ENCODE measurements around the gene ZNF644. TPM values are rescaled to one million over a fixed set of nuclear protein-coding genes. Genes with fewer than 3 reads are reported as not detected.
"Not testable (repeated sequence)": the region's sequence is repeated elsewhere in the genome, so short reads cannot be mapped to it uniquely, and the experiment has no call there.

Gene ZNF644
- 28.0 TPM for total RNA-seq
- long read RNA-seq, full-length matches to known transcripts, result 9 of 29 reads
- long read RNA-seq, partial matches to known transcripts, result 18 of 29 reads
- long read RNA-seq, other reads (novel, unspliced or antisense), result 2 of 29 reads

- DNase-seq (peak; percentile 94), ATAC-seq (ENCODE audit: poor library complexity) (peak; percentile 97)
- intact Hi-C loops (cut with DNase I), result no loop called here
Observed at GRCh38 chr1:91021686-91022517, at the start of gene ZNF644. Gene ZNF644, minus strand, starts transcription at chr1:91022035. Its CDS starts 39,682 bp downstream, at chr1:90982353.

- no peak for DNase-seq
- intact Hi-C loops (cut with DNase I), result no loop called here
- ATAC-seq (ENCODE audit: poor library complexity), result no peak
Observed at GRCh38 chr1:91070298-91070697, 48.5 kb upstream of the ZNF644 start.

GRCh38 chr1:91066538-91066937, 44.7 kb upstream of the ZNF644 start:
- intact Hi-C loops (cut with DNase I), result no loop called here
- no peak for DNase-seq
- no peak for ATAC-seq (ENCODE audit: poor library complexity)

GRCh38 chr1:91065337-91065736, 43.5 kb upstream of the ZNF644 start:
- DNase-seq, result no peak
- ATAC-seq (ENCODE audit: poor library complexity), result no peak
- intact Hi-C loops (cut with DNase I), result no loop called here

- intact Hi-C loops (cut with DNase I); ATAC-seq (ENCODE audit: poor library complexity); DNase-seq: not testable (repeated sequence)
Observed at GRCh38 chr1:91063403-91063802, 41.6 kb upstream of the ZNF644 start.

GRCh38 chr1:91059157-91059556, 37.3 kb upstream of the ZNF644 start:
- no peak for ATAC-seq (ENCODE audit: poor library complexity)
- intact Hi-C loops (cut with DNase I), result no loop called here

GRCh38 chr1:91057784-91058183, 35.9 kb upstream of the ZNF644 start:
- intact Hi-C loops (cut with DNase I), result no loop called here
- DNase-seq (no peak), ATAC-seq (ENCODE audit: poor library complexity) (no peak)

More at GRCh38 chr1:91059157-91059556, 37.3 kb upstream of the ZNF644 start:
- no peak for DNase-seq

GRCh38 chr1:91054780-91055481, 33.1 kb upstream of the ZNF644 start:
- intact Hi-C loops (cut with DNase I), result no loop called here
- ATAC-seq (ENCODE audit: poor library complexity), result no peak

GRCh38 chr1:91053630-91054029, 31.8 kb upstream of the ZNF644 start:
- intact Hi-C loops (cut with DNase I), result no loop called here
- ATAC-seq (ENCODE audit: poor library complexity), result no peak
- DNase-seq, result no peak

More at GRCh38 chr1:91054780-91055481, 33.1 kb upstream of the ZNF644 start:
- no peak for DNase-seq

- intact Hi-C loops (cut with DNase I); ATAC-seq (ENCODE audit: poor library complexity); DNase-seq: not testable (repeated sequence)
Observed at GRCh38 chr1:91049551-91049950, 27.7 kb upstream of the ZNF644 start.

GRCh38 chr1:91046766-91047165, 24.9 kb upstream of the ZNF644 start:
- ATAC-seq (ENCODE audit: poor library complexity) (no peak), DNase-seq (no peak)
- intact Hi-C loops (cut with DNase I), result no loop called here

GRCh38 chr1:91045284-91045683, 23.4 kb upstream of the ZNF644 start:
- no peak for ATAC-seq (ENCODE audit: poor library complexity)
- no peak for DNase-seq
- intact Hi-C loops (cut with DNase I), result no loop called here

GRCh38 chr1:91044776-91045175, 22.9 kb upstream of the ZNF644 start:
- intact Hi-C loops (cut with DNase I); ATAC-seq (ENCODE audit: poor library complexity); DNase-seq: not testable (repeated sequence)

- intact Hi-C loops (cut with DNase I); ATAC-seq (ENCODE audit: poor library complexity); DNase-seq: not testable (repeated sequence)
Observed at GRCh38 chr1:91042372-91042771, 20.5 kb upstream of the ZNF644 start.

- intact Hi-C loops (cut with DNase I), result no loop called here
- DNase-seq, result no peak
- no peak for ATAC-seq (ENCODE audit: poor library complexity)
Observed at GRCh38 chr1:91038582-91038981, 16.7 kb upstream of the ZNF644 start.

GRCh38 chr1:91036894-91037829, 15.3 kb upstream of the ZNF644 start:
- no peak for ATAC-seq (ENCODE audit: poor library complexity)
- intact Hi-C loops (cut with DNase I), result no loop called here
- DNase-seq, result no peak

GRCh38 chr1:91032349-91032748, 10.5 kb upstream of the ZNF644 start:
- ATAC-seq (ENCODE audit: poor library complexity), result no peak
- intact Hi-C loops (cut with DNase I), result no loop called here
- no peak for DNase-seq

GRCh38 chr1:91031081-91031480, 9.2 kb upstream of the ZNF644 start:
- no peak for DNase-seq
- ATAC-seq (ENCODE audit: poor library complexity), result no peak
- intact Hi-C loops (cut with DNase I), result no loop called here

GRCh38 chr1:91026777-91027176, 4.9 kb upstream of the ZNF644 start:
- intact Hi-C loops (cut with DNase I), result no loop called here

More at GRCh38 chr1:91026777-91027176, 4.9 kb upstream of the ZNF644 start:
- DNase-seq (no peak), ATAC-seq (ENCODE audit: poor library complexity) (no peak)

Data from Right ventricle myocardium superior (tissue), 1 donor.